ENCODE data around the gene ACOT7.
A peak's percentile ranks its signal among the peaks of the same experiment; 100 is the strongest.

- peak in 2 of 3 experiments; percentile 32 to 42 for TF ChIP-seq CTCF (IDR thresholded peaks at IDR 0.05)
- no peak for TF ChIP-seq POLR2A (IDR thresholded peaks at IDR 0.05)
- TF ChIP-seq POLR2AphosphoS5 (IDR thresholded peaks at IDR 0.05; ENCODE audit: insufficient read depth in 1 of 2, low read depth in 1 of 2) = no peak
Observed at GRCh38 chr1:6423321-6423999, 29.9 kb upstream of the ACOT7 start.
